ENCODE results near the gene ADGRB3.

DNA sequence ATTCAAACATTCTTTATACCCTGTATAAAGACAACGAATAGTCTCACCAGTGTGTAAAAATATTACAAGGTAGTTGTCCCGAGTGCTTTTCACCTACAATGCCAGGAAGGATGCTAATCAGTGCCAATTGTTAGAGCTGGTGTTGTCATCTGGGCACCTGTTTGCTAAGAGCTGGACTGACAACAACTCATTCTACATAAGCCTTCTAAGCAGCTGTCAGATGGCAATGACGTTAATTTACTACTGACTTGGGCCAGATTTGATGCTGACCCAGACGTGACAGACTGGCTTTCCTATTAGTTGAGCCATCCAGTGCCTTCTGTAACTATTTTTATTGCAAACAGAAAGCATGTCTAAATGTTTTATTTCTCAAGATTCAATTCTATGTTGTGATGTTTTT is 355.2 kb downstream of the ADGRB3 start:
- TF ChIP-seq, protein P1, sequence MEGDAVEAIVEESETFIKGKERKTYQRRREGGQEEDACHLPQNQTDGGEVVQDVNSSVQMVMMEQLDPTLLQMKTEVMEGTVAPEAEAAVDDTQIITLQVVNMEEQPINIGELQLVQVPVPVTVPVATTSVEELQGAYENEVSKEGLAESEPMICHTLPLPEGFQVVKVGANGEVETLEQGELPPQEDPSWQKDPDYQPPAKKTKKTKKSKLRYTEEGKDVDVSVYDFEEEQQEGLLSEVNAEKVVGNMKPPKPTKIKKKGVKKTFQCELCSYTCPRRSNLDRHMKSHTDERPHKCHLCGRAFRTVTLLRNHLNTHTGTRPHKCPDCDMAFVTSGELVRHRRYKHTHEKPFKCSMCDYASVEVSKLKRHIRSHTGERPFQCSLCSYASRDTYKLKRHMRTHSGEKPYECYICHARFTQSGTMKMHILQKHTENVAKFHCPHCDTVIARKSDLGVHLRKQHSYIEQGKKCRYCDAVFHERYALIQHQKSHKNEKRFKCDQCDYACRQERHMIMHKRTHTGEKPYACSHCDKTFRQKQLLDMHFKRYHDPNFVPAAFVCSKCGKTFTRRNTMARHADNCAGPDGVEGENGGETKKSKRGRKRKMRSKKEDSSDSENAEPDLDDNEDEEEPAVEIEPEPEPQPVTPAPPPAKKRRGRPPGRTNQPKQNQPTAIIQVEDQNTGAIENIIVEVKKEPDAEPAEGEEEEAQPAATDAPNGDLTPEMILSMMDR (IDR thresholded peaks at IDR 0.05): no peak
- no peak for TF ChIP-seq MAFK (IDR thresholded peaks at IDR 0.05; ENCODE audit: partially characterized antibody)
- no peak for TF ChIP-seq CHD2 (IDR thresholded peaks at IDR 0.05; ENCODE audit: low read length, partially characterized antibody)
- TF ChIP-seq CHD4 (IDR thresholded peaks at IDR 0.05; ENCODE audit: borderline replicate concordance): no peak
- TF ChIP-seq HOXA7 (CRISPR knock-in tag; IDR thresholded peaks at IDR 0.05): no peak
- no peak for TF ChIP-seq POLR2AphosphoS2 (conservative IDR thresholded peaks at IDR 0.05; ENCODE audit: low read length)
- TF ChIP-seq RFX5 (IDR thresholded peaks at IDR 0.05): no peak

Data from A549 (cell line).